Jurkat, Clone E6-1 (cell line): ENCODE measurements around the gene CC2D2B.

ENCODE experiments used
- DNase-seq: peaks from one replicate; pipeline ENCODE4 v3.0.0-alpha.2; 2011; ENCODE audit warnings: low read depth, low spot score
- H3K4me3 ChIP-seq: 2 replicates; pipeline ENCODE4 v1.5.1; 2011; ENCODE audit warnings: mild to moderate bottlenecking, low read length, control low read depth, moderate library complexity

CC2D2B gene

GRCh38 chr10:96056787-96057186 lies 149.0 kb downstream of the CC2D2B start:
- H3K4me3 ChIP-seq, result no peak overlapping the region
- no peak for DNase-seq

GRCh38 chr10:96061232-96061631 lies 153.5 kb downstream of the CC2D2B start:
- no peak for DNase-seq
- no peak overlapping the region for H3K4me3 ChIP-seq

- DNase-seq, result no peak
- H3K4me3 ChIP-seq, result no peak overlapping the region
These were observed 164.9 kb downstream of the CC2D2B start for GRCh38 chr10:96072674-96073073.

GRCh38 chr10:96073722-96074121 lies 165.9 kb downstream of the CC2D2B start:
- DNase-seq, result peak; percentile 36
- no peak overlapping the region for H3K4me3 ChIP-seq

- H3K4me3 ChIP-seq, result no peak overlapping the region
- no peak for DNase-seq
These were observed 167.0 kb downstream of the CC2D2B start for GRCh38 chr10:96074776-96075175.

- no peak overlapping the region for H3K4me3 ChIP-seq
- DNase-seq, result no peak
These were observed 168.2 kb downstream of the CC2D2B start for GRCh38 chr10:96075977-96076376.

GRCh38 chr10:96077156-96077555 lies 169.4 kb downstream of the CC2D2B start:
- no peak overlapping the region for H3K4me3 ChIP-seq
- no peak for DNase-seq

GRCh38 chr10:96082153-96082552 lies 174.4 kb downstream of the CC2D2B start:
- no peak for DNase-seq
- H3K4me3 ChIP-seq, result no peak overlapping the region
